Neuron (in vitro differentiated cells): ENCODE data around the gene PRKCH.

Experiments used
- H2AFZ ChIP-seq: one replicate; pipeline ENCODE4 v1.6.1; 2013; ENCODE audit warnings: low read depth, mild to moderate bottlenecking, inconsistent platforms, low read length, moderate library complexity
- H3K27me3 ChIP-seq: one replicate; pipeline ENCODE4 v1.6.1; 2013; ENCODE audit warnings: low read length; ENCODE audit not compliant: insufficient read depth
- H3K36me3 ChIP-seq: one replicate; pipeline ENCODE4 v1.6.1; 2013; ENCODE audit warnings: low read length; ENCODE audit not compliant: insufficient read depth
- H3K4me1 ChIP-seq: one replicate; pipeline ENCODE4 v1.6.1; 2013; ENCODE audit warnings: low read length; ENCODE audit not compliant: insufficient read depth
- H3K4me3 ChIP-seq: 2 replicates; pipeline ENCODE4 v1.5.1; 2013; ENCODE audit warnings: mild to moderate bottlenecking, low read length, moderate library complexity
- H3K9me3 ChIP-seq: one replicate; pipeline ENCODE4 v1.6.1; 2013; ENCODE audit warnings: low read length

The PRKCH gene

DNA sequence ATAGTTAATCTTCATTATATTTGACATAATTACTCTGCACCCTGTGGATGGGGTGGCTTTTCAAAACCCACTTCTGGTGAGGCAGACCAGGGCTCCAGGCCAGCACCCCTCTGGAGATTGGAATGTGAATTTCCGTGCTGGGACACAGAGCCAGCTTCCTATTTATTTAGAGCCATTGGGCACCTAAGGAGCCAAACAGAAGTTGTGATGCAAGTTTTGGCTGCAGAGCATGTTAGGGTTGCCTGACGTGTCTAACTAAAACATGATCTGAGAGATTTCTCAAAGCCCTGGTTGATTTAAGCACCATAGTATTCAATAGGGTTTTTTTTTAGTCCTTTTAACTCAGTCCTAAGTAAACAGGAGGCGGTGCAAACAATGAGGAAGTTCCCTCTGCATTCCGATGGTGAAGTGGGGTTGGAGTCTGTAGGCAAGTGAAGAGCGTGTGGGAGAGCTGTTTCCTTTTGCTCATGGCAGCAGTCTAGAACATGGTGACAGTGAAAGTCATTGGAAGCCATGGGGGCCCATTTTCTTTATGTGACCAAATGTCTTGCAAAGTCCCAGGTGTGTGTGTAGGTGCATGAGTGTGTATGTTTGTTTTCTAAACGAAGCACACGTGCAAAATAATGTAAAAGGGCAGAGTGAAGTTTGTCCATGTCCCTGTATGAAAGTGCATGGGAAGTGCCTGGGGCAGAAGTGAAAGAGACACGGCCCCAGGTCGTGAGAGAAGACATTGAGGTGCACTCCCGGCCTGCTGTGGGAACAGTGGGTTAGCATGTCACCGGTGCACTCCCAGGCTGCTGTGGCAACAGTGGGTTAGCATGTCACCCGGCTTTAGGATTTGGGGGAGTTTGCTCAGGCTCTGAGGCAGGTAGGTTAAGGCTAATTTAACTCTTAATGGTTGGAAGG lies 117.7 kb downstream of the PRKCH start:
- H3K4me1 ChIP-seq: no peaks in the 10 kb centered on the region
- no peaks in the 10 kb centered on the region for H3K36me3 ChIP-seq
- H3K9me3 ChIP-seq: no peaks in the 10 kb centered on the region
- H2AFZ ChIP-seq: no peak overlapping the region
- no peak overlapping the region for H3K4me3 ChIP-seq
- no peaks in the 10 kb centered on the region for H3K27me3 ChIP-seq

GRCh38 chr14:61439779-61440418 lies 118.5 kb downstream of the PRKCH start:
- no peak overlapping the region for H3K4me3 ChIP-seq
- H3K36me3 ChIP-seq: no peaks in the 10 kb centered on the region
- H3K27me3 ChIP-seq: no peaks in the 10 kb centered on the region
- no peaks in the 10 kb centered on the region for H3K4me1 ChIP-seq
- H2AFZ ChIP-seq: no peak overlapping the region
- no peaks in the 10 kb centered on the region for H3K9me3 ChIP-seq

DNA sequence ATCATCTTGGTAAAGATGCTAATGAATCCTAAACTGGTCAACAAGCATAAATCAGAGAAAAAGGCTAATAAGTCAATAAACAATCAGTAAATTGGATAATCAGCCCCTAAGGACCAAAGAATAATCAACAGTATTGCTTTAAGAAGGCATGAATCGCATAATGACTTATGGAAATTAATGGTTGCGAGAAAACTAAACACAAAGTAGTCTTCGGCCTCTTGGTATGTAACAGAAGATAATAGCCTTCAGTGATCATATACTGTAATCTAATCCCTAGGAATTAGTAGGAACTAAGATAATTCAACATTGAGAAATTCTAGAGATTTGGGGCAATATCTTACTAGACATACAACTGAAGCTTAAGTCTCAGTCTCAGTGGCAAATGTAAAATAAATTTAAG lies 122.1 kb downstream of the PRKCH start:
- H3K27me3 ChIP-seq: no peaks in the 10 kb centered on the region
- no peaks in the 10 kb centered on the region for H3K4me1 ChIP-seq
- no peaks in the 10 kb centered on the region for H3K9me3 ChIP-seq

DNA sequence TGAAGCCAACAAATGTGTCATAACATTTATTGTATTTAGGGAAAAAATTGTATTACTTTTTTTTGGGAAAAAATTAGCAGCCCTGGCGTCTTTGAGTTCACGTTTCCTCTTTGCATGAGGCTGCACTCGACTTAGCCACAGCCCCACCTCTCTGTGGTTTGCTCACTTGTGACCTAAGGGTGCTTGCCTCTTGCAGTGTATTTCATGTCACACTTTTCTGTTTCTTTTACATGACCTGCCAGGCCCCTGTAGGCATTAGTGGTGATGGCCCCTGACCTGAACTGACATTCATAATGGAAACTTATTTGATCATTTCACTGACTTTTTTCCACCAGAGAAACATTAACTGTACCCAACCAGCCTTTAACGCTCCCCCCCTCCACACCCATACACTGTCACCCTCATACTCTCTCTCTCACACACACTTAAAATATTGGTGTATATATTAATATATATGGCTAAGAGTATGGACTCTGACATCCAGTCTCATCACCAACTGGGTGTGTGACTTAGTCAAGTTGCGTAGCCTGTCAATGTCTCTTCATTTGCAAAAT lies 122.9 kb downstream of the PRKCH start:
- no peaks in the 10 kb centered on the region for H3K36me3 ChIP-seq
- no peaks in the 10 kb centered on the region for H3K4me1 ChIP-seq
- H3K4me3 ChIP-seq: no peak overlapping the region
- H3K27me3 ChIP-seq: no peaks in the 10 kb centered on the region
- no peak overlapping the region for H2AFZ ChIP-seq
- H3K9me3 ChIP-seq: no peaks in the 10 kb centered on the region

More for the DNA sequence above, 122.1 kb downstream of the PRKCH start:
- Histone ChIP-seq H3K36me3 (no peaks in the 10 kb centered on the region), H2AFZ (no peak overlapping the region), H3K4me3 (no peak overlapping the region)

GRCh38 chr14:61451491-61451890 lies 130.1 kb downstream of the PRKCH start:
- Histone ChIP-seq H3K9me3 (no peaks in the 10 kb centered on the region), H3K27me3 (no peaks in the 10 kb centered on the region), H2AFZ (no peak overlapping the region), H3K4me3 (no peak overlapping the region), H3K4me1 (no peaks in the 10 kb centered on the region), H3K36me3 (no peaks in the 10 kb centered on the region)

- H3K4me1 ChIP-seq: no peaks in the 10 kb centered on the region
- no peaks in the 10 kb centered on the region for H3K36me3 ChIP-seq
- no peaks in the 10 kb centered on the region for H3K27me3 ChIP-seq
- H3K4me3 ChIP-seq: no peak overlapping the region
- H3K9me3 ChIP-seq: no peaks in the 10 kb centered on the region
- no peak overlapping the region for H2AFZ ChIP-seq
Measured at GRCh38 chr14:61451891-61452400, 130.6 kb downstream of the PRKCH start.

DNA sequence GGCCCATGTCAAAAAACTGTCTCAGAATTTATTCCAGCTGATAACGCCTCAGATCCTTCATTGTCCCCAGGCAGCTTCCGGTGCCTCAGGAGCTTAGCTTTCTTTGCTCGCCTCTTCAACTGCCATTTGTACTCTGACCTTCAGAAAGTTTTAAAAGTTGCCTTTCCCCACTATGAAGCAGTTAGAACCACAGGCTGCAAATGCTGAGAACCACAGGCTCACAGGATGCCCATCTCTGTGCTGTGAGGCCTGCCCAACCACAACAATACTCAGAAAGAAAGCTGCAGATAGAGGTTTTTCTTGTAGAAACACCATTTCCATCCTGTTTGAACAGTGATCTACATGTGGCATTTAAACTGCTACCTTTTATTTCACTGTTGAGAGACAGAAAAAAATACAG lies 131.1 kb downstream of the PRKCH start:
- no peak overlapping the region for H3K4me3 ChIP-seq
- no peaks in the 10 kb centered on the region for H3K36me3 ChIP-seq
- H3K4me1 ChIP-seq: no peaks in the 10 kb centered on the region
- H3K27me3 ChIP-seq: no peaks in the 10 kb centered on the region
- H3K9me3 ChIP-seq: no peaks in the 10 kb centered on the region
- no peak overlapping the region for H2AFZ ChIP-seq

DNA sequence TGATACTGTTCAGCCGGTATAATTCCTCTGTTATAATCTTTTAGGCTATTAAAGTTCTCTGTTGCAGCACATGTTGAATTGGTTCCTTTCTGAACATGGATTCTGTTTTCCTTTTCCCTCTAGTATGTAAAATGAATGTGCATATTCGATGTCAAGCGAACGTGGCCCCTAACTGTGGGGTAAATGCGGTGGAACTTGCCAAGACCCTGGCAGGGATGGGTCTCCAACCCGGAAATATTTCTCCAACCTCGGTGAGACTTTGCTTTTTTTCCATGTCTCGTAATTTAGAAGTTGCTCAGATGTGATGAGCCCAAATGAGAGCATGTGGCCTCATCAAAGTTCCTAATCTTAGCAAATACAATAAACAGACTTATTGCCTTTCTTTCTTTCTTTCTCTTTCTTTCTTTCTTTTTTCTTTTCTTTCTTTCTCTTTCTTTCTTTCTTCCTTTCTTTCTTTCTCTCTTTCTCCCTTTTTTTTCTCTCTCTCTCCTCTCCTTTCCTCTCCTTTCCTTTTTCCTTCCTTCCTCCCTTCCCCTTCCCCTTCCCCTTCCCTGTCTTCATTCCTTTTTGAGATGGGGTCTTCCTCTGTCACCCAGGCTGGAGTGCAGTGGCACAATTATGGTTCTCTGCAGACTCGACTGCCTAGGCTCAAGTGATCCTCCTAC lies 131.9 kb downstream of the PRKCH start:
- H3K9me3 ChIP-seq: no peaks in the 10 kb centered on the region
- no peak overlapping the region for H3K4me3 ChIP-seq
- H3K36me3 ChIP-seq: no peaks in the 10 kb centered on the region
- no peaks in the 10 kb centered on the region for H3K4me1 ChIP-seq
- H2AFZ ChIP-seq: no peak overlapping the region
- H3K27me3 ChIP-seq: no peaks in the 10 kb centered on the region

DNA sequence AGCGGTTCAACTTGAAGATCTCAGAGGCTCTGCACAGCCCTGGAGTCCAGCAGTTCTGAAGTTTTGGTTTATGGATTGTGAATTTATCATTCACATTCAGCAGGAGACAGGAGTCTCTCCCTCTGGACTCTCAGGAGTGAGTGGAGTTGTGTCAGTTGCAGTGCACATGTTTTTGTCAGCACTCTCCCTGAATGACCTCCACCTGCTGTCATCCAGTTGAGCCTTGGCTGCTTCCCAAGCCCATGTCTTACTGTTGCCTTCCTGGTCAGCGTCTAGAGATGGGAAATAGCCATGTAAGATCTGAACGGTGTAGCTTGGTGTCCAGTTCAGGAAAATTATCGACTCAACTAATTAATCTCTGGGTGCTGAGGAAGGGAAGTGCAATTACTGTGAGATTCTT lies 133.2 kb downstream of the PRKCH start:
- no peaks in the 10 kb centered on the region for H3K36me3 ChIP-seq
- no peak overlapping the region for H3K4me3 ChIP-seq
- H3K9me3 ChIP-seq: no peaks in the 10 kb centered on the region
- no peak overlapping the region for H2AFZ ChIP-seq
- H3K27me3 ChIP-seq: peaks cover 2% of the 10 kb centered on the region
- no peaks in the 10 kb centered on the region for H3K4me1 ChIP-seq

DNA sequence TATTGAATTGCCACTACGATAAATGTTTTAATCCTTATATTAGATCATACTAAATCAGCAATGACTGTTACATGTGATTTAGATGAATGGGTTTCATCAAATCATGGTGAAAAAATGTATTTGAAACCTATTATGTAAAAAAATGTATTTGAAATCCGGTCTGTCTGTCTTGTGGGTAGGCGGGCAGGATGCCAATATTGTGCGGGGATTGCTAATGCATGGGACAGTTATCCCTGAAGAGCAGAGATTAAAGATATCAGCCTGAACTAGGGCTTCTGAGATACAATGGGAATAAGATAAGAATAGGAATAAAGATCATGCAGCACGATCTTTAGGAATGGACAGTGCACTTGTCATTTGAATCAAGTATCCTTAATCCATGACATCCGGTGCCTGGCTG lies 134.0 kb downstream of the PRKCH start:
- H2AFZ ChIP-seq: no peak overlapping the region
- H3K4me1 ChIP-seq: no peaks in the 10 kb centered on the region
- no peaks in the 10 kb centered on the region for H3K9me3 ChIP-seq
- no peak overlapping the region for H3K4me3 ChIP-seq
- H3K27me3 ChIP-seq: peaks cover 2% of the 10 kb centered on the region
- no peaks in the 10 kb centered on the region for H3K36me3 ChIP-seq

DNA sequence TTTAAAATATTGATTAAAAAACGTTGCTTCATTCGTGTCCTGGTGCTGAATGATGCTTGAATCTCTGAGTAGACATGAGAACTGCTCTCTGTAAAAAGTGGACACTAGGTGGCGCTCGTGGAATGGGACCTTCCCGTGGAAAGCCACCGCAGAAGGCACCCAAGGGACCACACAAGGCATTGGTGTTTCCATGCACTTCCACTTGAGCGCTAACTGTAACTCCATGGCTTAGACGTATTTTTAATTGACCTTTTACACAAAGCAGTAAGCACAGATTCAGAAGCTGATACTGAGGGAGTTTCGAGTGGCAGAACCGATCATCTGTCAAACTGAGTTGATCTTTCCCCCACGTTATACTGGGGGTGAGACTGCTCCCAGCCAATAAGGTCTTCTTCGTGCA lies 135.3 kb downstream of the PRKCH start:
- Histone ChIP-seq H3K27me3 (peaks cover 2% of the 10 kb centered on the region), H3K4me1 (no peaks in the 10 kb centered on the region), H3K36me3 (no peaks in the 10 kb centered on the region), H3K4me3 (no peak overlapping the region), H2AFZ (no peak overlapping the region), H3K9me3 (no peaks in the 10 kb centered on the region)

GRCh38 chr14:61458766-61459165 lies 137.4 kb downstream of the PRKCH start:
- Histone ChIP-seq H3K4me3 (no peak overlapping the region), H3K36me3 (no peaks in the 10 kb centered on the region), H3K4me1 (no peaks in the 10 kb centered on the region), H3K9me3 (no peaks in the 10 kb centered on the region), H2AFZ (no peak overlapping the region), H3K27me3 (peaks cover 2% of the 10 kb centered on the region)

GRCh38 chr14:61459229-61459628 lies 137.8 kb downstream of the PRKCH start:
- H3K4me3 ChIP-seq: no peak overlapping the region
- no peak overlapping the region for H2AFZ ChIP-seq
- H3K9me3 ChIP-seq: no peaks in the 10 kb centered on the region
- H3K27me3 ChIP-seq: peaks cover 2% of the 10 kb centered on the region
- H3K36me3 ChIP-seq: no peaks in the 10 kb centered on the region
- no peaks in the 10 kb centered on the region for H3K4me1 ChIP-seq
